Measurements from ENCODE around the gene DPCD.
"Not testable (repeated sequence)": the region's sequence is repeated elsewhere in the genome, so short reads cannot be mapped to it uniquely, and the experiment has no call there.

Gene DPCD

DNA sequence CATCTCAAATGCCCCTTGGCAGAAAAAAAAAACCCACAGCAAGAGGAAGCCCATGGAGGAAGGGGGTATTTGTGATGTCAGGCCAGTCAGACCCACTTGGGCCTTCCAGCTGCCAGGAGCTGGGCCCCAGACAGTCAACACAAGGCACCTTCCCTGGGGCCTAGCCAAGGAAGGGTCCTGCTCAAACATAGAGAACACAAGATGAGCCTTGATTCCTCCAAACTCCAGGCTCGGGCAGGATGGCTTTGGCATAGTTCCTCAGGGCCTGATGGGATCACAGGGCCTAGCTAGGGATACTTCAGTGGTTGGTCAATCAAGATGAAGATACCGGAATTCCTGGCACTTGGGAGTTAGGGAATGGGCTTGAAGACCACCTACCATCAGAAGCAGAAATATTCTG, 30.8 kb downstream of the DPCD start:
- DNase-seq (ENCODE audit: low read depth, low spot score) = no peak

DNA sequence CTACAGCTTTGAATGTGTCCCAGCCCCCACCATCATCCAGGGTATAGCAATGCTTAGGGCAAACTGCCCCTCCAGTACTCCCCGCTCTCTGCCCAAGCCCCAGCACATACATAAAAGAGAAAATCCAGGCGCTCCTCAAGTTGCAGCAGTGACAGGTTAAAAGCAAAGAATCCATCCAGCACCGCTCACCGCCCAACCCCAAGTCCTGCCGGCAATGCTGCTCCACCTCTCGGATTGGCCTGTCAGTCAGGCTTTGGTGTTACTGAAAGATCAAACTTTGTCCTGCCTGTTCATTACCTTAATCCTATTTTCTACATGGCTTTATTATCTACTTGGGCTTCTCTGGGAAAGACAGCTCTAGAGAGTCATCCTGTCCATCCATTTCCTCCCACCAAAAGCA, 31.9 kb downstream of the DPCD start:
- DNase-seq (ENCODE audit: low read depth, low spot score) = no peak

DNA sequence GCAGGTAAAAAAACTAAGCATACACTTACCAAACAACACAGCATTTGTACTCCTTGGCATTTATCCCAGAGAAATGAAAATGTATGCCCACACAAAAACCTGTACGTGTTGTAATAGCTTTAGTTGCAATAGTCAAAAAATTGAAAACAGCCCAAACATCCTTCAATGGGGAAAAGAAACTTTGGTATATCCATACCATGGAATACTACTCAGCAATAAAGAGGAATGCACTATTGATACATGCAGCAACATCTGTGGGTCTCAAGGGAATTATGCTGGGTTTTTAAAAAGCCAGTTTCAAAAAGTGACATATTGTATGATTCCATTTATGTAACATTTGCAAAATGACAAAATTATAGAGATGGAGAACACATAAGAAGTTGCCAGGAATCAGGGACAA, 35.4 kb downstream of the DPCD start:
- DNase-seq (ENCODE audit: low read depth, low spot score) = no peak

DNA sequence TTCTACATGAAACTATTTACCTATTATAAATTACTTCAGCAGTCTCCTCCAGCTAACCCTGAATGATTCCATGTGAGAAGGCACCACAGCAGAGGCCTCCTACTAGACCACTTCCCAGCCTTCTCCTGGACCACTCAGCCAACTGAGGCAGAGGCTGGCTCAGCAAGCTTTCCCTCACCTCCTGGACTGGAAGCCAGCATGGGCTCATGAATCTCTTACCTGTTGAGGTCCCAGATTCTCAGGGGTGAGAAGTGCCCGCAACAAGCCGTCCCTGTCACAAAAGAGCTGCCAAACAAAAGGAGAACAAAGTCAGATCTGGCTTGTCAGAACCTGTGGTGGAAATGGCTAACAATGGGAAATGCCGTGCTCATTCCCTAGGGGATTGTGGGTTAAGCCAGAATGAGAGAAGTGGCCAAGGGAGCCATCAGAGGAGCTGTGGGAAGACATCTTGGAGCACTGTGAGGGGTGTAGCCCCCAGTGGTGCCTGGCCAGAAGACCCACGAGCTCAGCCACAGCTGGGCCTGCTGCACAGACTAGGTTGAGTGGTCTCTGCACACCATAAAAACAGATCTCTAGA, 36.5 kb downstream of the DPCD start:
- DNase-seq (ENCODE audit: low read depth, low spot score) = no peak

DNA sequence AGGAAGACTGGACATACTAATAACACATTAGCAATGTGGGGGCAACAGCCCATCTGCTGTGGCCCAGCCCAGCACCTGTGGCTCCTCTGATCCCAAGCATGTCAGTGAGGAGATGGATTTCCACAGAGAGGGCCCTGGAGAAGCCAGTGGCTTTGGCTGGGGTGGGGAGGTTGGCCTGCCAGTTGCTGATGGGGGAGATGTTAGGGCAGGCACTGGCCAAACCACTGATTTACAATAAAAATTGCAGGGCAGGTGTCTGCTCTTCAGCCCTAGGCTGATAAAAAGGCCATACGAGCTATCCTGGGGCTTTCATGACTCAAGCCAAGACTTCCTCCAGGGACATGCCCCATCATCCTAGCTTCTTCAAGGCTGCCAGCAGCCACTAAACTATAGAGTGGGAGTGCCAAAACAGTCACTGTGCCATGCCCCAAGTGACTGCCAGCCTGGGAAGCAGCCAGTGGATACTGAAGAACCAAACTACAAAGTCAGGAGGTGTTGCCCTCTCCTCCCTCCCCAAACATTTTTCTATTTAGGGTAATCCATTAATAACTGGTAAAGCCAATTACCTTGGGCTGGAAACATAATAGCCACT, 37.8 kb downstream of the DPCD start:
- DNase-seq (ENCODE audit: low read depth, low spot score) = no peak

DNA sequence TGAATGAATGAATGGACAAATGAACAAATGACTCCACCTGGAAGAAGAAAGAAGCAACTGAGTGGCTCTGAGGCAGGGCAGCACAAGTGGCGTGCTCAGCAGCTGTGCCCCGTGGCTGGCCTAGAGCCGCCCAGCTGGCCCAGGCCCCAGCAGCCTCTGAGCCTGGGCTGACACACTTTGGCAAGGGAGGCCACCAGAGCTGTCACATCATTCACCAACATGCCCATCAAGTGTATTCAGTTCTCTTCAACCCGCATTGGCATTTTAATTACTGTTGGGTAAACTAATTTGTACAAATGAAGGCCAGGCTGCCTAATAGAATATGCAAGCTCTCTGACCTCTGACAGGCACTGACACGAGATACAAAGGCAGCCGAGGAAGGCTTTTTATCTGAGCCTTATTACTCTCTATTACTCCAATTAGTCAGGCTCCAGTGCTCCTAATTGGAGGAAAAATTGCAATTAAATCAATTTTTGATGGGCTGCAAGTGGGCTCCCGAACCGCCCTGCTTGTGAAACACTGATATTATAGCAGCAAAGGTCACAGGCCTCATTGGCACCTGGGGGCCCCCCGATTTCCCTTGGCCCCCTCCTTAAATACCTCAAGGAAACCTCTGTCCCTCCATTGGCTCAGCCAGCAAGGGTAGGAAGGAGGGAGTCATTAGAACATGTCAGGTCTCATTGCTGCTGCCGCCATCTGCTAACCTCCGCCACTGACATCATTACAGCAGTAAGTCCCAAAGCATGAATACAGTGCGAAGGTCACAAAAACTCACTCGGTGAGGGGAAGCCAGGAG, 41.9 kb downstream of the DPCD start:
- DNase-seq (ENCODE audit: low read depth, low spot score) = no peak

DNA sequence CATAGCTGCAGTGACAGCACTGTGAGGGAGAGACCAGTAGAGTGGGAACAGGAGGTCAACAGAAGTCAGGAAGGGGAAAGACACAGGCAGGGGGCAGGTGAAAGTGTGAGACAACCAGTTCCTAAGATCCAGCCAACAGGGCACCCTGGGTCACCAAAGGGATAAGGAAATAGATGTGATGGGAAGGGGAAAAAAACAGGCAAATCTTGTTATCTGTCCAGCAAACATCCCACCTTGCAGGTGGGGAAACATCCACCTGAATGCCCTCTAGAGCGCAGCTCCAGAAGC, 42.5 kb downstream of the DPCD start:
- no peak for DNase-seq (ENCODE audit: low read depth, low spot score)

DNA sequence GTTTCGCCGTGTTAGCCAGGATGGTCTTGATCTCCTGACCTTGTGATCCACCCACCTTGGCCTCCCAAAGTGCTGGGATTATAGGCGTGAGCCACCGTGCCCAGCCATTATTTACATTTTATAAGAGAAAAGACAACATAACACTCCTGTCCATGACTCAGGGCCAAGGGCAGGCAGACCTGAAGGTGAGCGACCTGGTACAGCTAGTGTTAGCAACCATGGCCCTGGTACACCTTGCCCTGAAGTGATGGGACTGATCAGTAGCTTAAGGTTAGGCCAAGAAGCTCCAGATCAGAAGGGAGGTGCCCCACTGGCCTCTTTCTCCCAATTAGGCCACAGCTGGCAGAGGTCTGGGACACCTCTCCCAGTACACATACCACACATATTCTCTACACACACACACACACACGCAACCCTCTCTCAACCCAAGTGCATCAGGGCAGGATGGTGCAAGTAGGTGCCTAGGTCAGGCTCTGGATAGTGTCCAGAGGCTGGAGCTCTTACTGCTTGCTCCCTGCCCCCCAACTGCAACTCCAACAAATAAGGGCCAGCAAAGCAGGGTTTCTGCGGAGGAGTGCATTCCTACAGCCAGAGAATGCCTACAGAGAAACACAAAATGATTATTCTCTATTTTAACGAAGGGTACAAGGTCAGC, 43.8 kb downstream of the DPCD start:
- no peak for DNase-seq (ENCODE audit: low read depth, low spot score)

DNA sequence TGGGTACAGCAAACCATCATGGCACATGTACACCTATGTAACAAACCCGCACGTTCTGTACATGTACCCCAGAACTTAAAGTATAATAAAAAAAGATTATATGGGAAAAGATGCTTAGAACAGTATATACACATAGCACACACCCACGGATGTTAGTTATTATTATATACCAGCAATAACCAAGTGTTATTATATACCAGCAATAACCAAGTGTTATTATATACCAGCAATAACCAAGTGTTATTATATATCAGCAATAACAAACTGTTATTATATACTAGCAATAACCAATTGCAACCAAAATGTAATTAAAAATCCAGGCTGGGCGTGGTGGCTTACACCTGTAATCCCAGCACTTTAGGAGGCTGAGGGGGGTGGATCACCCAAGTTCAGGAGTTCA, 45.4 kb downstream of the DPCD start:
- not testable (repeated sequence) for DNase-seq (ENCODE audit: low read depth, low spot score)

DNA sequence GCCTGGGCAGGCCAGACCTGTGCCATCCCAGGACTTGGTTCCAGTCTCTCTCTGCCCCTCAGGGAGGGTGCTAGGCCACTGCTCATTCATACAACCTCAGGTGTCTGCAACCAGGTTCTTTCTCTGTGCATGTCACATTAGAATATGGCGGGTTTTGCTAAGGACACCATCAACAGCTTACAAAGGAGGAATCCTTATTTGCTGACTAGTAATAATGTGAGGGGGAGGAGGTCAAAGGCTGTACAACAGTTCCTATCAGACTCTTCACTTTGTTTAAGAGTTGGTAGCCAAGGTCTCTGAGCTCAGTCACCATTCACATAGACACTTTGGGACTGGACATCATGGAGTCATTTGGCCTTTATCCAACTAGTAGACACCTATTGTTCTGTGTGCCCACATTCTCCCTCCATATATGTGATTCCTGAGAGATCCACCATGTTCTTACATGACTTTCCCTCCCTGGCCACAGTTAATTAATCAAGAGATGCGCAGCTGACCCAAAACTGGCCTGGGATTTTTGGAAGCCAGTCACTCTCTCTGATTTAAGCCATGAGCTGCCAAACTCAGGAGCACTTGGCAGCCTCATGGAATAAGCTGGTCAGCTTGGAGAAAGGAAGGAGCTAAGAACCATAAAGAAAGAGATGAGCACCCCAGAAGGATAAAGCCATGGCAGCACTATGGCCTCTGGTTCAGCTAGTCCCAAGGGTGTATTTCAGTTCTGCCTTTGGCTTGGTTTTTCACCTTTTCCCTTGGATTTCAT, 51.2 kb downstream of the DPCD start:
- no peak for DNase-seq (ENCODE audit: low read depth, low spot score)

DNA sequence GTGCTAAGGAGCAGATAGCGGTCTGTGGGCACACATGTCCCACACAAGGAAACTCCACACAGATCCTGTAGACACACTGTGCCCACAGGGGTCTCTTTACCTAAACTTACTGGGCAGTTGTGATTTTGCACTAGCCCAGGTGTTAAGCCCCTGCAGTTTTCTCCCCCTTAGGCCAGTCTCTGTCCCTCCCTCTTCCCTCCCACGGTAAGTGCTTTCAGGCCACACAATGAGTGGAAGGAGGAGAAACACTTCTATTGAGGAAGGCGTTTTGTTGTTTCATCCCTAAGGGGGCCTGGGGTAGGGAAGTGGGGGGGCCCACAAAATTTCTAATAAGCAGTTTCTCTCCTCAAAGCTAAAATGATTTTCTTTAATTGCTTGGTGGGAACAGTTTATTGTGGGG, 55.4 kb downstream of the DPCD start:
- DNase-seq (ENCODE audit: low read depth, low spot score) = no peak

DNA sequence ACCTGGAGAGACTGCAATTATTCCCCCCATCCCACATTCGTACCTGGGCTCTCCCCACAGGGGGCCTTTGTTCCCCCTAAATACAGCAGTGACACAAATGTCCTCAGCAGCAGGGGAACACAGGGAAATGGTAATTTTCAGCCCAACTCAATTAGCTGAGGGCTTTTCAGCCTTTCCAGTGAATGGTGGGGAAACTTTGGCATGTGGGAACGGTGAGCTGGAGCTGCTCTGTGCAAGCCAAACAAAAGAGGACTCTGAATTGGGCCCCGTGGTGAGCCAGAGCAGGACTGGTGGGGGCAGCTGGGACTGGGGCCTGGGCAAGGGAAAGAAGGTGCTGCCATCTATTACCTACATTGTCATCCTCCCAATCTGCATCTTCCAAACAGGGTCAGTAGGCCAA, 55.9 kb downstream of the DPCD start:
- no peak for DNase-seq (ENCODE audit: low read depth, low spot score)

DNA sequence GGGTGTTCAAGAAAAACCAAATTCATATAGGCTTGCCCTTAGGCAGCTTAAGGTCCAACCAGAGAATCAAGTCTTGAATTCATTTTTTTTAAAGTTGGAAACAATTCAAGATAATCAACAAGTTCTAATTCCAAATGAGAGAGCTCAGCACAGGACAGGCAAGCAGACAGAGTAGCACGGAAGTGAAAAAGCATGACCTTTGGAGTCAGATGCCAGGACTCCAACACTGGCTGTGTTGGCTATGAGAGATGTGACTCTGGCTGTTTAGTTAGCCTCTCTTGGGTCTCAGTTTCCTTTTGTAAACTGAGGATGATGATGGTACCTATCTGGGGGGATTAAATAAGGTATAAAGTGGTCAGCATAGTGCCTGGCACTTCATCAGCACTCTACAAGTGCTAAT, 57.5 kb downstream of the DPCD start:
- no peak for DNase-seq (ENCODE audit: low read depth, low spot score)

DNA sequence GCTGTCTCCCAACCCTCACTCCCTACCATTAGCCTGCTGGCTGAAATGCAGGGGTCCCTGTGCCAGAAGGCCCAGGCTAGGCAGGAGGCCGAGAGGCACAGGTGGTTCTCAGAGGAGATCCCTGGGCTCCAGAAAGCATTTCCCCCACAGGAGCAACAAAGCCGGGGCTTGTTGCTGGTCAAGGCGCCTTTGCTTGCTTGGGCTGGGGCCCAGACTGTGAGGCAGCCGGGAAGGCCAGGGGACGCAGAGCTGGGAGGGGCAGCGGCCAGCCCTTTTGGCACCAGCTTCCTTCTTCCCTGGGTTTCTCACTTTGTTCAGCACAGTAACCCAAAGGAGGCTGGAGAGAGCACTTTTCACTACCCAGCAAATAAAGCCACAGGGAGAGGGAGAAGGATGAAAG, 58.2 kb downstream of the DPCD start:
- no peak for DNase-seq (ENCODE audit: low read depth, low spot score)

DNA sequence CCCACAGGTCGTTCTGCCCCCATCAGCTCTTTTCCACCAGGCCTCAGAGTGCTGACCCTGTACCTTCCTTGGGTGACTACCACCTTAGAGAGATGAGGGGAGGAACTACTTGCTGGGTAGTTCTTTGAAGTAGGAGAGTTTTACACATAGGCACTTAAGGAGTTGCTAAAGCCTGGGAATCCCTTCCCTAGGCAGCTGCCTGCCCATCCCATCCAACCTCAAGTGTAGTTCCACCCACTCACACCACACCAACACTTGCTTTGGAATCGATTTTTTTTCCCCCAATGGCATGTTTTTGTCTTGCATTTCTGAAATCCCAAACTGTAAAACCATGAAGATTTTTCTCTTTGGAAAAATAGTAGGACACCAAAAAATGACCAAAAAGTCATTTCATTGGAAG, 59.1 kb downstream of the DPCD start:
- no peak for DNase-seq (ENCODE audit: low read depth, low spot score)

DNA sequence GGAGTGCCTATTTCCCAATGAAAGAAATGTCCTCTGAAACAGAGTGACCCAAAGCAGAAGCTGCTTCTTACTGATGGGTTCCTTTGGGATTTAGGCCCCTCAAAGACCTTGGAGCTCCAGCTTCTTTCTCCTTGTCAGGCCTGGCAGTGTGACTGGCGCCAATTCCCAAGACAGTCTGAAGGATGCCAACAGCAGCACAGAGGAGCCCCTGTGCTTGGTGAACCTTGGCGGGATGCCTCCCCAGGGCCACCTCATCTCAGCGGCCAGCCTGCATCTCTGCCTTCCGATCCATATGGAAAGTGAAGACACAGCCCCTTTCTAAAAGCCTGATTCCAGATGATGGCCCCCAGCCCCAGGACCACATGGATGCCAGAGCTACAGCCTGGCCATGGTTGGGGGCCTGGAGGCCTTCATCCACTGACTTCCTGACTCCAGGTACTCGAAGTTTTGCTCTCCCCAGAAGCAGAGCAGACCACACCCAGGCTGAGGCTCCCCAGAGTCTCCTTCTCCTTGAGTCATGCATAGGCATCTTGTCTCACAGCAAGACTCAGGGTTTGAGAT, 61.5 kb downstream of the DPCD start:
- DNase-seq (ENCODE audit: low read depth, low spot score) = no peak

DNA sequence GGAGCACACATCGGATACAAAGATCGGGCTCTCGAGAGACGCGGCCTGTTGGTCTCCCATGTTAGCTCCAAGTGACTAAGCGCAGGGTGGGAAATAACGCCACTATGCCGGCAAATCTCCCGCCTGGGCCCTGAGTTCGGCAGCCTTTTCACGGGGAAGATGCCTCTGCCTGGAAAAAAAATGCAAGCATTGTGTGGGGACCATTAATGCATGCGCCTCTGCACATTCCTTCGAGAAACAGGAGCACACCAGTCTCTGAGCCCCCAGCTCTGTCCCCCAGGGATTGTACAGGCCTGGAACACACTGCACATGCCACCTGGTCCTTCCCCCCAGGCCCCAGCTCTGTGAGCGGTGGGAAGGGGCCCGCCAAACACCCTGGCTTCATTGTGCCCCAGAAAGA, 62.7 kb downstream of the DPCD start:
- no peak for DNase-seq (ENCODE audit: low read depth, low spot score)

DNA sequence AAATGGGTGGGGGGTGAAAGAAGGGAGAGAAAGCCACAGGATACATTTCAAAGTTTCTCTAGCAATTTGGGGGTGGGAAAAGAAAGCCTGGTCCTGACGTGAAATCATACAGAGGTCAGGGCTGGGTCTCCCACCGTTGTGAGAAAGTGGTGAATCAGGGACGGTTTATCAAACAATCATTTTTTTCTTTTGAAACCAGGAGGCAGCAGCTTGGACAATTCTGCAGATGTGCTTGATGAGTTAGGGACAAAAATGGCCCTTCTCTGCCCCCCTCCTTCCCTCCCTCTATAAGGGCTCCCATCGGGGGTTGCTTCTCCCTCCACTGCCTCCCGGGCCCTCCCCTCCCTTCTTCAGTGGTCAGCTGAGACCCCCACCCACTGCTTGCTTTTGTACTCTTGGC, 63.2 kb downstream of the DPCD start:
- no peak for DNase-seq (ENCODE audit: low read depth, low spot score)

DNA sequence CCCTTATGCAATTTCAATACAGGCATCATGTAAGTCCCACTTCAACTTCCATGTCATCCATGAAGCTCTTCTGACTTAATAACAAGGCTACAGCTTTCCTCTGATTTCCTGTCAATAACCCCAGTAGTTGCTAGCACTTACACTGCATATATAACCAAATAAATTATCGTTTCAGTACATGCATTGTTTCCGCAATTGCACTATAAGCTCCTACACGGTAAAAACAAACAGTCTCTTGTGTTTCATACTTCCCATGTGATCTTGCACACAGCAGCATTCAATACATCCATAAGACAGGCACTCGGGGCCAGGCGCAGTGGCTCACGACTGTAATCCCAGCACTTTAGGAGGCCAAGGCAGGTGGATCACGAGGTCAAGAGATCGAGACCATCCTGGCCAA, 65.4 kb downstream of the DPCD start:
- DNase-seq (ENCODE audit: low read depth, low spot score) = no peak

DNA sequence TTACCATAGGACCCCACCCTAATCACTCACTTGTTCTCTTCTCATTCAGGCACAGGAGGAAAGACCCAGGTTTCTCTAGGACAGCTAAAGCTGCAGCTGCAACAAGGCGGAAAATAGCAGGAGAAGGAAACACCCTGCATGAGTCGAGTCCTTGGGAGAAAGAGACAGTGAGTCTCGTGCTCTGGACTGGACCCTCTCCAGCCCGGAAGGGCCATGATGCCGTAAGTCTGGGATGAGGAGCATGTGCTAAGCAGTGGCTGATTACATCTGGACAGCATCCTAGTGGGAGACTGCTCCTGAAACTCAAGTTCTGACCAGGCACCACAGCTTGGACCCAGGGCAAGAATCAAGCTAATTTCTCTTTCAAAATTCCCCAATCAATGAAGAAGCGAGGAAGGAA, 67.4 kb downstream of the DPCD start:
- no peak for DNase-seq (ENCODE audit: low read depth, low spot score)

DNA sequence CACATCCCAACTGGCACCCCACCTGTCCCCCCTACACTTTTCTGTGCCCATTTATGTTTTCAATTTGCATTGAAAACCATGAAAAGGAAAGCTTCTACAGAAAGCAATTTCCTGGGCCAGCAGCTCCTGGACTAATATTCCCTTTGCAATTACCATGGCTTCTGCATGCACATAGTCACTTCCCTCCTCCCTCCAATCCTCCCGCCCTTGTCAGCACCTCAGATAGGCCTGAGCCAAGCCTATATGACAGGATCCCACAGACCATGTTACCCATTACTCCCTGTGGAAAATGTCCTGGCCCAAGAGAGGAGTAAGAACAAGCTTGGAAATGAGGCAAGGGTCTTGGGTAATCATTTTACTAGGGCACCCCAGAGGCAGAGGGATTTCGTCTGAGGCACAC, 68.8 kb downstream of the DPCD start:
- no peak for DNase-seq (ENCODE audit: low read depth, low spot score)

DNA sequence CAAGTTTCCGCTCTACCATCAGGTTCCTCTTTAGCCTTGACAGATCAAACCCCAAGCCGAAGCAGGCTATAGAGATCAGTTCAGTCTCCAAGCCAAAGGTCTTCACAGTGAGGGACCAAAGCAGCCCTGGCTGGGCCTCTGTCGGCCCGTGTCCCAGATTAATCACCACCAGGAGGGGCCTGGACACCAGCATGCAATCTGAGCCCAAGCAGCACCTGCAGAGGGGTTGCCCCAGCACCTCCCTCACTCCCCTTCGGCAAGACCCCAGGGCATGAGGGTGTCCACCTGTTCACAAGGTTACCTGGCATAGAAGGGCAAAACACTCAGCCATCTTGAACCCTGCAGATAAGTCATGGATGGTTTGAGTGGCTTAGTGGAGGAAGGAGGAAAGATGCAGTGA, 70.9 kb downstream of the DPCD start:
- DNase-seq (ENCODE audit: low read depth, low spot score) = no peak

All from brain pericyte (primary cell).